HepG2 (cell line): ENCODE results near the gene C2orf81. TPM values are rescaled to one million over a fixed set of nuclear protein-coding genes. Genes with fewer than 3 reads are reported as not detected.

Source experiments
- AFF4 ChIP-seq: sonication (generic); formaldehyde crosslinking; IDR thresholded peaks from 2 replicates; pipeline ENCODE4 v1.4.0; 2020; ENCODE audit warnings: missing genetic modification reagents
- CBX2 ChIP-seq, 2 experiments: fragments of 200-600 bp in 1 of 2; sonication (generic); formaldehyde crosslinking in 1 of 2; IDR thresholded peaks; 2 replicates each; pipeline versions ENCODE4 v1.7.0 to v1.8.1; 2018 to 2022; ENCODE audit warnings: low read depth in 2 of 2, low read length in 1 of 2, mild to moderate bottlenecking in 1 of 2, missing genetic modification reagents in 1 of 2
- GMEB1 ChIP-seq: sonication (generic); formaldehyde crosslinking; IDR thresholded peaks from 2 replicates; pipeline ENCODE4 v1.5.1; 2020; ENCODE audit warnings: missing genetic modification reagents, mild to moderate bottlenecking, borderline replicate concordance
- GPN1 ChIP-seq: sonication (generic); formaldehyde crosslinking; IDR thresholded peaks from 2 replicates; pipeline ENCODE4 v1.5.1; 2020; ENCODE audit warnings: missing genetic modification reagents, borderline replicate concordance
- HNRNPLL ChIP-seq: fragments of 200-400 bp; formaldehyde crosslinking; IDR thresholded peaks from 2 replicates; pipeline ENCODE4 v1.6.1; 2017; ENCODE audit warnings: mild to moderate bottlenecking, low read depth, low read length; ENCODE audit not compliant: poor library complexity, severe bottlenecking
- IRF2 ChIP-seq: IDR thresholded peaks from 2 replicates; pipeline ENCODE4 v1.6.1; 2018; ENCODE audit warnings: missing genetic modification reagents, missing compliant biosample characterization
- KLF9 ChIP-seq: IDR thresholded peaks from 2 replicates; pipeline ENCODE4 v1.6.1; 2016; ENCODE audit warnings: low read depth
- MAFG ChIP-seq: sonication (generic); formaldehyde crosslinking; IDR thresholded peaks from 2 replicates; pipeline ENCODE4 v1.5.1; 2020; ENCODE audit warnings: mild to moderate bottlenecking, missing genetic modification reagents
- MAX ChIP-seq: IDR thresholded peaks from 2 replicates; pipeline ENCODE4 v1.6.1; 2012; ENCODE audit warnings: inconsistent platforms
- MTERF4 ChIP-seq: sonication (generic); formaldehyde crosslinking; IDR thresholded peaks from 2 replicates; pipeline ENCODE4 v1.8.0; 2023; ENCODE audit warnings: mild to moderate bottlenecking, missing genetic modification reagents
- MXD4 ChIP-seq: IDR thresholded peaks from 2 replicates; pipeline ENCODE4 v1.6.1; 2016; ENCODE audit warnings: mild to moderate bottlenecking, missing biosample characterization, missing genetic modification reagents
- TGIF2 ChIP-seq: IDR thresholded peaks from 2 replicates; pipeline ENCODE4 v1.6.1; 2016; ENCODE audit warnings: control low read depth, missing compliant biosample characterization
- THAP8 ChIP-seq: sonication (generic); formaldehyde crosslinking; IDR thresholded peaks from 2 replicates; pipeline ENCODE4 v1.5.1; 2020; ENCODE audit warnings: missing genetic modification reagents, mild to moderate bottlenecking, borderline replicate concordance
- ZGPAT ChIP-seq: IDR thresholded peaks from 2 replicates; pipeline ENCODE4 v1.6.1; 2016; ENCODE audit warnings: mild to moderate bottlenecking
- ZNF230 ChIP-seq: sonication (generic); formaldehyde crosslinking; IDR thresholded peaks from 2 replicates; pipeline ENCODE4 v1.4.0; 2020; ENCODE audit warnings: mild to moderate bottlenecking, missing genetic modification reagents
- ZNF441 ChIP-seq: sonication (generic); formaldehyde crosslinking; IDR thresholded peaks from 2 replicates; pipeline ENCODE4 v1.7.0; 2021; ENCODE audit warnings: missing genetic modification reagents, borderline replicate concordance
- ZNF598 ChIP-seq: sonication (generic); formaldehyde crosslinking; IDR thresholded peaks from 2 replicates; pipeline ENCODE4 v1.5.1; 2020; ENCODE audit warnings: mild to moderate bottlenecking, missing genetic modification reagents, borderline replicate concordance
- ZNF761 ChIP-seq: sonication (generic); formaldehyde crosslinking; conservative IDR thresholded peaks from 2 replicates; pipeline ENCODE4 v1.4.0; 2020; ENCODE audit warnings: mild to moderate bottlenecking, missing genetic modification reagents
- ZSCAN21 ChIP-seq: sonication (generic); formaldehyde crosslinking; IDR thresholded peaks from 2 replicates; pipeline ENCODE4 v1.8.0; 2022; ENCODE audit warnings: mild to moderate bottlenecking, missing genetic modification reagents, moderate library complexity, borderline replicate concordance
- polyA plus RNA-seq, 8 experiments: library from polyadenylated mRNA; depleted of rRNA in 3 of 8; stranded (reverse) in 7 of 8; unstranded in 1 of 8; fragments of >200 nt; fragmentation: Illumina TruSeq in 4 of 8; extraction: Trizol in 4 of 8; gene quantifications; 2 replicates each; pipeline versions ENCODE4 v1.2.1 to v1.2.3, GENCODE V29; 2011 to 2016; ENCODE audit warnings: low read depth in 4 of 8, missing spikeins in 1 of 8, mixed read lengths in 1 of 8; ENCODE audit not compliant: insufficient read depth in 1 of 8
- total RNA-seq, 5 experiments: library from RNA; depleted of rRNA; stranded (reverse); fragments of >200 nt; fragmentation: Illumina TruSeq; extraction: Trizol; gene quantifications; 2 replicates each; pipeline ENCODE4 v1.2.3, GENCODE V29; 2016; ENCODE audit warnings: low read depth in 1 of 5

C2orf81 gene
- total and polyA plus RNA-seq, 2 of the 13 experiments (the other 11 are each of a cell fraction or from before 2014, with no cell fraction given) = 0.15 to 0.17 TPM

- TF ChIP-seq GMEB1 (CRISPR knock-in tag) (peak; percentile 68; the same call in 1 of the 2 replicates), TGIF2 (peak; percentile 27; the same call in 1 of the 2 replicates), AFF4 (peak; percentile 69; the same call in 1 of the 2 replicates), MXD4 (CRISPR knock-in tag) (peak; percentile 85; the same call in 1 of the 2 replicates), MAFG (no peak), IRF2 (CRISPR knock-in tag) (peak; percentile 58; the same call in 1 of the 2 replicates), ZNF230 (CRISPR knock-in tag) (peak; percentile 82), GPN1 (CRISPR knock-in tag) (no peak), ZGPAT (CRISPR knock-in tag) (peak; percentile 97), ZNF761 (CRISPR knock-in tag) (peak; percentile 94; the same call in 1 of the 2 replicates), KLF9 (peak; percentile 98; the same call in 1 of the 2 replicates), HNRNPLL (peak; percentile 74), ZNF441 (CRISPR knock-in tag) (peak; percentile 88; the same call in 1 of the 2 replicates), ZSCAN21 (peak; percentile 93), THAP8 (0 out of 2 replicates have a peak, but pooled peaks have one; percentile 59), CBX2 (IDR thresholded peaks at IDR 0.05; ENCODE audit: low read depth, low read length) (no peak), CBX2 (CRISPR knock-in tag; IDR thresholded peaks at IDR 0.05; ENCODE audit: low read depth) (peak; percentile 80), MAX (peak; percentile 88), MTERF4 (CRISPR knock-in tag) (peak; percentile 86; the same call in 1 of the 2 replicates), ZNF598 (CRISPR knock-in tag) (no peak)
Observed at GRCh38 chr2:74440378-74441169, 19.2 kb upstream of the C2orf81 start (continued).
